Smooth muscle cell (in vitro differentiated cells): ENCODE results near the gene NCR2. TPM values are rescaled to one million over a fixed set of nuclear protein-coding genes. Genes with fewer than 3 reads are reported as not detected.

ENCODE experiments used
- DNase-seq: peaks from one replicate; lab custom pipeline; 2025; ENCODE audit not compliant: unreplicated experiment; lab: John Stamatoyannopoulos, UW
- H2AFZ ChIP-seq: fragments of 200-600 bp; sonication (generic); 2 replicates; pipeline ENCODE4 v1.6.0; 2016; ENCODE audit warnings: antibody characterized with exemption, low read depth, mild to moderate bottlenecking
- H3F3A ChIP-seq: fragments of 200-600 bp; sonication (generic); 2 replicates; pipeline ENCODE4 v1.6.0; 2017; ENCODE audit warnings: antibody characterized with exemption, low read depth
- H3K27ac ChIP-seq: fragments of 200-600 bp; sonication (generic); 2 replicates; pipeline ENCODE4 v1.5.1; 2016; ENCODE audit warnings: low read depth, mild to moderate bottlenecking
- H3K27me3 ChIP-seq: fragments of 200-600 bp; sonication (generic); 2 replicates; pipeline ENCODE4 v1.6.1; 2016; ENCODE audit warnings: low read depth, mild to moderate bottlenecking
- H3K36me3 ChIP-seq: fragments of 200-600 bp; sonication (generic); 2 replicates; pipeline ENCODE4 v1.5.1; 2016; ENCODE audit warnings: low read depth
- H3K4me1 ChIP-seq: fragments of 200-600 bp; sonication (generic); 2 replicates; pipeline ENCODE4 v1.5.1; 2016; ENCODE audit warnings: low read depth
- H3K4me2 ChIP-seq: fragments of 200-600 bp; sonication (generic); 2 replicates; pipeline ENCODE4 v1.6.0; 2016; ENCODE audit warnings: mild to moderate bottlenecking
- H3K4me3 ChIP-seq: fragments of 200-600 bp; sonication (generic); 2 replicates; pipeline ENCODE4 v1.5.1; 2016; ENCODE audit warnings: mild to moderate bottlenecking
- H3K79me2 ChIP-seq: fragments of 200-600 bp; sonication (generic); 2 replicates; pipeline ENCODE4 v1.6.0; 2016; ENCODE audit warnings: low read depth, mild to moderate bottlenecking
- H3K9ac ChIP-seq: fragments of 200-600 bp; sonication (generic); 2 replicates; pipeline ENCODE4 v1.6.0; 2016; ENCODE audit warnings: low read depth
- H3K9me3 ChIP-seq: fragments of 200-600 bp; sonication (generic); replicated peaks from 2 replicates; pipeline ENCODE4 v1.5.1; 2016; ENCODE audit warnings: low read depth
- H4K20me1 ChIP-seq: fragments of 200-600 bp; sonication (generic); 2 replicates; pipeline ENCODE4 v1.6.0; 2016; ENCODE audit warnings: low read depth
- WGBS: methylation state at CpG from one replicate; pipeline ENCODE4 v1.1.7; 2016; ENCODE audit warnings: low lambda C conversion rate; 5-methylcytosine and 5-hydroxymethylcytosine counted together
- polyA plus RNA-seq: library from polyadenylated mRNA; unstranded; fragments of >200 nt; fragmentation: Nextera tagmentation; extraction: Ambion mirVana; gene quantifications from 2 replicates; pipeline ENCODE4 v1.2.1, GENCODE V29; 2016
- total RNA-seq: library from RNA; depleted of rRNA; stranded (reverse); fragments of >200 nt; gene quantifications from 2 replicates; pipeline ENCODE4 v1.2.3, GENCODE V29; 2014
- TF ChIP-seq, protein P1 (sequence below): fragments of 200-600 bp; sonication (generic); IDR thresholded peaks from 2 replicates; pipeline ENCODE4 v1.5.1; 2017; ENCODE audit warnings: borderline replicate concordance, mild to moderate bottlenecking, antibody characterized with exemption; ENCODE audit not compliant: insufficient read depth, poor library complexity, severe bottlenecking

Gene NCR2
- not detected in 2 replicates for total RNA-seq
- polyA plus RNA-seq: not detected in 2 replicates

GRCh38 chr6:41335296-41335695 lies at the start of gene NCR2:
Gene NCR2 (plus strand): TSS chr6:41335608. CDS start chr6:41335877, 269 bp downstream.
- Histone ChIP-seq H3K27ac (no peak within 1 kb of the TSS), H4K20me1 (no peaks in the 10 kb centered on the region), H3F3A (no peaks in the 10 kb centered on the region), H2AFZ (no peak within 1 kb of the TSS), H3K4me3 (no peak within 1 kb of the TSS), H3K27me3 (peaks cover 21% of the 10 kb centered on the region), H3K4me1 (no peaks in the 10 kb centered on the region), H3K9me3 (no peaks in the 10 kb centered on the region), H3K4me2 (no peak within 1 kb of the TSS), H3K9ac (no peak within 1 kb of the TSS), H3K79me2 (no peaks in the 10 kb centered on the region), H3K36me3 (no peaks in the 10 kb centered on the region)
- no peak for DNase-seq
- WGBS: 89% methylated on average over 5 of the region's 5 CpGs
- TF ChIP-seq, protein P1, sequence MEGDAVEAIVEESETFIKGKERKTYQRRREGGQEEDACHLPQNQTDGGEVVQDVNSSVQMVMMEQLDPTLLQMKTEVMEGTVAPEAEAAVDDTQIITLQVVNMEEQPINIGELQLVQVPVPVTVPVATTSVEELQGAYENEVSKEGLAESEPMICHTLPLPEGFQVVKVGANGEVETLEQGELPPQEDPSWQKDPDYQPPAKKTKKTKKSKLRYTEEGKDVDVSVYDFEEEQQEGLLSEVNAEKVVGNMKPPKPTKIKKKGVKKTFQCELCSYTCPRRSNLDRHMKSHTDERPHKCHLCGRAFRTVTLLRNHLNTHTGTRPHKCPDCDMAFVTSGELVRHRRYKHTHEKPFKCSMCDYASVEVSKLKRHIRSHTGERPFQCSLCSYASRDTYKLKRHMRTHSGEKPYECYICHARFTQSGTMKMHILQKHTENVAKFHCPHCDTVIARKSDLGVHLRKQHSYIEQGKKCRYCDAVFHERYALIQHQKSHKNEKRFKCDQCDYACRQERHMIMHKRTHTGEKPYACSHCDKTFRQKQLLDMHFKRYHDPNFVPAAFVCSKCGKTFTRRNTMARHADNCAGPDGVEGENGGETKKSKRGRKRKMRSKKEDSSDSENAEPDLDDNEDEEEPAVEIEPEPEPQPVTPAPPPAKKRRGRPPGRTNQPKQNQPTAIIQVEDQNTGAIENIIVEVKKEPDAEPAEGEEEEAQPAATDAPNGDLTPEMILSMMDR: no peak

- Histone ChIP-seq H3K4me2 (peak within 1 kb of the TSS; percentile 61), H3K4me3 (no peak within 1 kb of the TSS), H3F3A (no peaks in the 10 kb centered on the region), H3K27me3 (no peaks in the 10 kb centered on the region), H3K9me3 (no peaks in the 10 kb centered on the region), H3K79me2 (no peaks in the 10 kb centered on the region), H2AFZ (peak within 1 kb of the TSS; percentile 1), H3K27ac (peak within 1 kb of the TSS; percentile 84), H3K4me1 (no peaks in the 10 kb centered on the region), H3K36me3 (no peaks in the 10 kb centered on the region), H3K9ac (peak within 1 kb of the TSS; percentile 80), H4K20me1 (no peaks in the 10 kb centered on the region)
- WGBS: 70% methylated on average over 8 of the region's 8 CpGs
- TF ChIP-seq, protein P1: no peak
- no peak for DNase-seq
Observed at GRCh38 chr6:41286544-41287346, 48.7 kb upstream of the NCR2 start, which contains the start of gene TREM1. Gene TREM1 (minus strand): TSS chr6:41286682. CDS start chr6:41286655, 27 bp downstream.

DNA sequence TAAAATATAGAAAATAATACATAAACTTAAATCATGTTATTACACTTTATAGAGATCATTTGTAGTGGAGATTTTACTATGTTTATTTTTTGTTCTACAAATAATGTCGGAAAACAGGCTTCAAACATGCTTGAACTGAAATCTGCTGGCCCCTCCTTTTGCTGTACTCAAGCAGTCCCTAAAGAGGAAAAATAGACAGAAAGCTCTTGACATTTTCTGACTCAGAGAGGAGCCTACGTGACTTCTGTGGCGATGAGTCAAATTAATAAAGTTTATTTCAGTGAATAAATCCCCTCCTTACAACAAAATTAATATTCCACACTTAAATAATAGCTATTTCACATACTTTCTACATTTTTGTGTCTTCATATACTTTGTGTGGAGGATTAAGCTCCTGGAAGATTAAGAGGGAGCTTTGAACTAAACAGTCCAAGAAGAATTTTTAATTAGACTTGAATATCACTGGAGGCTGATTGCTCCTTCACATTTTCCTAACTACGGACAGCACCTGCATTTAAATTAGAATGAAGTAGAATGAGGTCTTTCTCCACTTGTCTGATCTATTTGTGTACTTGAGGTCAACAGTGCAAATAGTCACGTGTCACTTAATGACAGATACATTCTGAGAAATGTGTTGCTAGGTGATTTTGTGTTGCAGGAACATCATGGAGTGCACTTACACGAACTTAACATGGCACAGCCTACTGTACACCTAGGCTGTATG lies 47.2 kb upstream of the NCR2 start:
- Histone ChIP-seq H3K36me3 (no peaks in the 10 kb centered on the region), H3K79me2 (no peaks in the 10 kb centered on the region), H3K4me3 (no peak overlapping the region), H3K4me2 (peak overlapping the region; percentile 61), H3K4me1 (no peaks in the 10 kb centered on the region), H3F3A (no peaks in the 10 kb centered on the region), H3K9me3 (no peaks in the 10 kb centered on the region), H4K20me1 (no peaks in the 10 kb centered on the region), H3K9ac (peak overlapping the region; percentile 80), H3K27ac (peak overlapping the region; percentile 84), H3K27me3 (no peaks in the 10 kb centered on the region), H2AFZ (no peak overlapping the region)
- 65% methylated on average over 6 of the region's 6 CpGs for WGBS
- DNase-seq: no peak
- TF ChIP-seq, protein P1: no peak
